ENCODE results near the gene P2RY14. TPM values are rescaled to one million over a fixed set of nuclear protein-coding genes. Genes with fewer than 3 reads are reported as not detected.

P2RY14 gene
- total and polyA plus RNA-seq, 2 of the 13 experiments (the other 11 are each of a cell fraction or from before 2014, with no cell fraction given) = not detected

DNA sequence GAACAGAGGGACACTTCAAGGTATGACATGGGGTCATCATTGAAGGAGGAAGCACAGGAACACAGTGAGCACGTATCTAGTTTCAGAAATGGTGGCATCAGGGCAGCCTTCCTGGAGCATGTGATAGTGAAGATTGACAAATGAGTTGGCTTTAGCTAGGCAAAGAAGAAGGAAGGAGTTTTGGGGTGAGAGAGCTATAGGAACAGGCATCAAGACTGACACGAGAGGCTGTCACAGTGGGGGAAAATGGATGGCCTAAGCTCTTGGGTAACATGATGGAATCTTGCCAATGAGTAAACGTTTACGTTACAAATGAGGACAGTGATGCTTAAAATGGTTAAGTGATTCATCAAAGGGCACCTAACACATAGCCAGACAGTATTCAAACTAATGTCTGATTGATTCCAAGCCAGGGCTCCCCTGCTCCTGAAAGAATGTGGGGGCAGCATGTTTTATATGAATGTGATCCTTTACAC is 52.2 kb downstream of the P2RY14 start (continued):
- TF ChIP-seq, protein P1, sequence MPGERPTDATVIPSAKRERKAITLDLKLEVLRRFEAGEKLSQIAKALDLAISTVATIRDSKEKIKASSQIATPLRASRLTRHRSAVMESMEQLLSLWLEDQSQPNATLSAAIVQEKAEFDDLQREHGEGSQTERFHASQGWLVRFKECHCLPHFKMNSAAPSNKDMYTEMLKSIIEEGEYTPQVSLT (CRISPR knock-in tag; IDR thresholded peaks at IDR 0.05; ENCODE audit: borderline replicate concordance, low read depth) = no peak
- TF ChIP-seq NPAS2 (CRISPR knock-in tag; IDR thresholded peaks at IDR 0.05; ENCODE audit: borderline replicate concordance) (no peak), ATF7 (IDR thresholded peaks at IDR 0.05) (no peak), ATF7 (CRISPR knock-in tag; IDR thresholded peaks at IDR 0.05) (no peak), CAMTA2 (CRISPR knock-in tag; IDR thresholded peaks at IDR 0.05; ENCODE audit: borderline replicate concordance) (no peak), ZMYM3 (CRISPR knock-in tag; IDR thresholded peaks at IDR 0.05) (no peak), MIXL1 (CRISPR knock-in tag; IDR thresholded peaks at IDR 0.05) (no peak), TAF1 (CRISPR knock-in tag; IDR thresholded peaks at IDR 0.05) (no peak), SMYD3 (CRISPR knock-in tag; IDR thresholded peaks at IDR 0.05) (no peak), ZNF737 (CRISPR knock-in tag; IDR thresholded peaks at IDR 0.05; ENCODE audit: borderline replicate concordance) (no peak), NAIF1 (CRISPR knock-in tag; IDR thresholded peaks at IDR 0.05; ENCODE audit: borderline replicate concordance) (no peak), CEBPB (IDR thresholded peaks at IDR 0.05; ENCODE audit: borderline replicate concordance, low read depth, low read length) (peak; percentile 56; the same call in 1 of the 2 replicates), ETV6 (CRISPR knock-in tag; conservative IDR thresholded peaks at IDR 0.05) (no peak), ZSCAN31 (CRISPR knock-in tag; IDR thresholded peaks at IDR 0.05; ENCODE audit: low read depth) (no peak), RAD51 (IDR thresholded peaks at IDR 0.05; ENCODE audit: borderline replicate concordance) (no peak), ZNF510 (CRISPR knock-in tag; IDR thresholded peaks at IDR 0.05; ENCODE audit: low read depth) (no peak), CCDC6 (CRISPR knock-in tag; IDR thresholded peaks at IDR 0.05) (no peak), ZNF496 (CRISPR knock-in tag; IDR thresholded peaks at IDR 0.05; ENCODE audit: insufficient replicate concordance) (no peak), ZMYM2 (CRISPR knock-in tag; IDR thresholded peaks at IDR 0.05) (no peak), TEAD3 (CRISPR knock-in tag; optimal IDR thresholded peaks at IDR 0.05; ENCODE audit: borderline replicate concordance) (no peak), HDAC6 (IDR thresholded peaks at IDR 0.05; ENCODE audit: low read depth, low read length) (no peak), ZNF713 (CRISPR knock-in tag; IDR thresholded peaks at IDR 0.05) (no peak), PHB2 (IDR thresholded peaks at IDR 0.05; ENCODE audit: partially characterized antibody) (no peak), RXRB (CRISPR knock-in tag; IDR thresholded peaks at IDR 0.05; ENCODE audit: borderline replicate concordance) (no peak)
- TF ChIP-seq, protein P2, sequence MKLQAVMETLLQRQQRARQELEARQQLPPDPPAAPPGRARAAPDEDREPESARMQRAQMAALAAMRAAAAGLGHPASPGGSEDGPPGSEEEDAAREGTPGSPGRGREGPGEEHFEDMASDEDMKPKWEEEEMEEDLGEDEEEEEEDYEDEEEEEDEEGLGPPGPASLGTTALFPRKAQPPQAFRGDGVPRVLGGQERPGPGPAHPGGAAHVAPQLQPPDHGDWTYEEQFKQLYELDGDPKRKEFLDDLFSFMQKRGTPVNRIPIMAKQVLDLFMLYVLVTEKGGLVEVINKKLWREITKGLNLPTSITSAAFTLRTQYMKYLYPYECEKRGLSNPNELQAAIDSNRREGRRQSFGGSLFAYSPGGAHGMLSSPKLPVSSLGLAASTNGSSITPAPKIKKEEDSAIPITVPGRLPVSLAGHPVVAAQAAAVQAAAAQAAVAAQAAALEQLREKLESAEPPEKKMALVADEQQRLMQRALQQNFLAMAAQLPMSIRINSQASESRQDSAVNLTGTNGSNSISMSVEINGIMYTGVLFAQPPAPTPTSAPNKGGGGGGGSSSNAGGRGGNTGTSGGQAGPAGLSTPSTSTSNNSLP (IDR thresholded peaks at IDR 0.05; ENCODE audit: low read depth, low read length) = no peak
- TF ChIP-seq, protein P3, sequence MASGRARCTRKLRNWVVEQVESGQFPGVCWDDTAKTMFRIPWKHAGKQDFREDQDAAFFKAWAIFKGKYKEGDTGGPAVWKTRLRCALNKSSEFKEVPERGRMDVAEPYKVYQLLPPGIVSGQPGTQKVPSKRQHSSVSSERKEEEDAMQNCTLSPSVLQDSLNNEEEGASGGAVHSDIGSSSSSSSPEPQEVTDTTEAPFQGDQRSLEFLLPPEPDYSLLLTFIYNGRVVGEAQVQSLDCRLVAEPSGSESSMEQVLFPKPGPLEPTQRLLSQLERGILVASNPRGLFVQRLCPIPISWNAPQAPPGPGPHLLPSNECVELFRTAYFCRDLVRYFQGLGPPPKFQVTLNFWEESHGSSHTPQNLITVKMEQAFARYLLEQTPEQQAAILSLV (CRISPR knock-in tag; IDR thresholded peaks at IDR 0.05; ENCODE audit: borderline replicate concordance) = no peak
- TF ChIP-seq, protein P4, sequence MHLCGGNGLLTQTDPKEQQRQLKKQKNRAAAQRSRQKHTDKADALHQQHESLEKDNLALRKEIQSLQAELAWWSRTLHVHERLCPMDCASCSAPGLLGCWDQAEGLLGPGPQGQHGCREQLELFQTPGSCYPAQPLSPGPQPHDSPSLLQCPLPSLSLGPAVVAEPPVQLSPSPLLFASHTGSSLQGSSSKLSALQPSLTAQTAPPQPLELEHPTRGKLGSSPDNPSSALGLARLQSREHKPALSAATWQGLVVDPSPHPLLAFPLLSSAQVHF (CRISPR knock-in tag; IDR thresholded peaks at IDR 0.05) = no peak
- TF ChIP-seq, protein P5, sequence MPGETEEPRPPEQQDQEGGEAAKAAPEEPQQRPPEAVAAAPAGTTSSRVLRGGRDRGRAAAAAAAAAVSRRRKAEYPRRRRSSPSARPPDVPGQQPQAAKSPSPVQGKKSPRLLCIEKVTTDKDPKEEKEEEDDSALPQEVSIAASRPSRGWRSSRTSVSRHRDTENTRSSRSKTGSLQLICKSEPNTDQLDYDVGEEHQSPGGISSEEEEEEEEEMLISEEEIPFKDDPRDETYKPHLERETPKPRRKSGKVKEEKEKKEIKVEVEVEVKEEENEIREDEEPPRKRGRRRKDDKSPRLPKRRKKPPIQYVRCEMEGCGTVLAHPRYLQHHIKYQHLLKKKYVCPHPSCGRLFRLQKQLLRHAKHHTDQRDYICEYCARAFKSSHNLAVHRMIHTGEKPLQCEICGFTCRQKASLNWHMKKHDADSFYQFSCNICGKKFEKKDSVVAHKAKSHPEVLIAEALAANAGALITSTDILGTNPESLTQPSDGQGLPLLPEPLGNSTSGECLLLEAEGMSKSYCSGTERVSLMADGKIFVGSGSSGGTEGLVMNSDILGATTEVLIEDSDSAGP (CRISPR knock-in tag; IDR thresholded peaks at IDR 0.05; ENCODE audit: borderline replicate concordance) = no peak

Measured in HepG2 (cell line).